ENCODE results near the gene SYNE2. TPM values are rescaled to one million over a fixed set of nuclear protein-coding genes. Genes with fewer than 3 reads are reported as not detected.
"Not testable (repeated sequence)": the region's sequence is repeated elsewhere in the genome, so short reads cannot be mapped to it uniquely, and the experiment has no call there.

SYNE2 gene
- total RNA-seq, 1 experiment from 2014 or later = 37.5 TPM

DNA sequence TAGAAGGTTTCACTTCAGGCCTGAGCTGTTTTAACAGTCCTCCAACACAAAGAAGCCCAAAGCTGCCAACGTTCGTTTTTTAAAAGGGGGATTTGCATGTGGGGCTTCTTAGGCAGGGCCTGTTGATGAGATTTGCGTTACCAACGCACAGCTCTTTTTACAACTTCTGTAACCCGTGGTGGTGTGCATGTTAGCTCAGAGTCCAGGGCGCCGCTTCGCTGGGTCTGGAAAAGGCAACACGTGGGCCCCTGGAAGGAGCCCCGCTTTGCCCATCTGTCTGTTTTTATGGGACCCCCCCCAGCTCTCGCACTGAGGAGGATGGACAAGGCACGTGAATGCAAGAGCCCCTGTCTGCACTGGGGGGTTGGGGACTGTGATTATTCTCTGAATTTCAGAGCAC, 357.4 kb downstream of the SYNE2 start:
- H3K27ac ChIP-seq (ENCODE audit: low read length) = no peak overlapping the region
- DNase-seq (ENCODE audit: low read depth, low spot score) = no peak
- H3K9me3 ChIP-seq (ENCODE audit: control insufficient read depth, insufficient read depth, low read depth, low read length) = no peaks in the 10 kb centered on the region
- H3K4me3 ChIP-seq (ENCODE audit: low read depth in 2 of 2, low read length in 2 of 2) = no peak overlapping the region
- no peaks in the 10 kb centered on the region for H3K27me3 ChIP-seq (ENCODE audit: control insufficient read depth, insufficient read depth, low read length)
- in situ Hi-C loops (cut with HindIII; ENCODE audit: low pct_unique_long_range_greater_than_20kb, low sequenced_read_pairs) = no loop called here
- intact Hi-C loops (cut with micrococcal nuclease; ENCODE audit: unreplicated experiment) = no loop called here
- ATAC-seq = no peak
- no TSS peak for BruUV-seq (replicated peaks)
- H3K36me3 ChIP-seq (ENCODE audit: control insufficient read depth, insufficient read depth, low read length) = no peaks in the 10 kb centered on the region
- POLR2A ChIA-PET = no interaction called here
- TF ChIP-seq, protein P1, sequence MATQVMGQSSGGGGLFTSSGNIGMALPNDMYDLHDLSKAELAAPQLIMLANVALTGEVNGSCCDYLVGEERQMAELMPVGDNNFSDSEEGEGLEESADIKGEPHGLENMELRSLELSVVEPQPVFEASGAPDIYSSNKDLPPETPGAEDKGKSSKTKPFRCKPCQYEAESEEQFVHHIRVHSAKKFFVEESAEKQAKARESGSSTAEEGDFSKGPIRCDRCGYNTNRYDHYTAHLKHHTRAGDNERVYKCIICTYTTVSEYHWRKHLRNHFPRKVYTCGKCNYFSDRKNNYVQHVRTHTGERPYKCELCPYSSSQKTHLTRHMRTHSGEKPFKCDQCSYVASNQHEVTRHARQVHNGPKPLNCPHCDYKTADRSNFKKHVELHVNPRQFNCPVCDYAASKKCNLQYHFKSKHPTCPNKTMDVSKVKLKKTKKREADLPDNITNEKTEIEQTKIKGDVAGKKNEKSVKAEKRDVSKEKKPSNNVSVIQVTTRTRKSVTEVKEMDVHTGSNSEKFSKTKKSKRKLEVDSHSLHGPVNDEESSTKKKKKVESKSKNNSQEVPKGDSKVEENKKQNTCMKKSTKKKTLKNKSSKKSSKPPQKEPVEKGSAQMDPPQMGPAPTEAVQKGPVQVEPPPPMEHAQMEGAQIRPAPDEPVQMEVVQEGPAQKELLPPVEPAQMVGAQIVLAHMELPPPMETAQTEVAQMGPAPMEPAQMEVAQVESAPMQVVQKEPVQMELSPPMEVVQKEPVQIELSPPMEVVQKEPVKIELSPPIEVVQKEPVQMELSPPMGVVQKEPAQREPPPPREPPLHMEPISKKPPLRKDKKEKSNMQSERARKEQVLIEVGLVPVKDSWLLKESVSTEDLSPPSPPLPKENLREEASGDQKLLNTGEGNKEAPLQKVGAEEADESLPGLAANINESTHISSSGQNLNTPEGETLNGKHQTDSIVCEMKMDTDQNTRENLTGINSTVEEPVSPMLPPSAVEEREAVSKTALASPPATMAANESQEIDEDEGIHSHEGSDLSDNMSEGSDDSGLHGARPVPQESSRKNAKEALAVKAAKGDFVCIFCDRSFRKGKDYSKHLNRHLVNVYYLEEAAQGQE (IDR thresholded peaks at IDR 0.05; ENCODE audit: insufficient read depth in 1 of 2, low read depth in 2 of 2, low read length in 1 of 2) = no peak
- TF ChIP-seq, protein P2, sequence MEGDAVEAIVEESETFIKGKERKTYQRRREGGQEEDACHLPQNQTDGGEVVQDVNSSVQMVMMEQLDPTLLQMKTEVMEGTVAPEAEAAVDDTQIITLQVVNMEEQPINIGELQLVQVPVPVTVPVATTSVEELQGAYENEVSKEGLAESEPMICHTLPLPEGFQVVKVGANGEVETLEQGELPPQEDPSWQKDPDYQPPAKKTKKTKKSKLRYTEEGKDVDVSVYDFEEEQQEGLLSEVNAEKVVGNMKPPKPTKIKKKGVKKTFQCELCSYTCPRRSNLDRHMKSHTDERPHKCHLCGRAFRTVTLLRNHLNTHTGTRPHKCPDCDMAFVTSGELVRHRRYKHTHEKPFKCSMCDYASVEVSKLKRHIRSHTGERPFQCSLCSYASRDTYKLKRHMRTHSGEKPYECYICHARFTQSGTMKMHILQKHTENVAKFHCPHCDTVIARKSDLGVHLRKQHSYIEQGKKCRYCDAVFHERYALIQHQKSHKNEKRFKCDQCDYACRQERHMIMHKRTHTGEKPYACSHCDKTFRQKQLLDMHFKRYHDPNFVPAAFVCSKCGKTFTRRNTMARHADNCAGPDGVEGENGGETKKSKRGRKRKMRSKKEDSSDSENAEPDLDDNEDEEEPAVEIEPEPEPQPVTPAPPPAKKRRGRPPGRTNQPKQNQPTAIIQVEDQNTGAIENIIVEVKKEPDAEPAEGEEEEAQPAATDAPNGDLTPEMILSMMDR (IDR thresholded peaks at IDR 0.05) = no peak
- no peak for TF ChIP-seq POLR2AphosphoS5 (IDR thresholded peaks at IDR 0.05; ENCODE audit: low read depth, low read length)
- no peak for TF ChIP-seq SIN3A (IDR thresholded peaks at IDR 0.05; ENCODE audit: borderline replicate concordance, insufficient read depth, low read depth, low read length)
- no peak for TF ChIP-seq TCF7L2 (IDR thresholded peaks at IDR 0.05; ENCODE audit: low read depth, low read length)
- CTCF ChIA-PET = no interaction called here
- no peaks in the 10 kb centered on the region for H3K4me1 ChIP-seq (ENCODE audit: control insufficient read depth, insufficient read depth, low read length)

DNA sequence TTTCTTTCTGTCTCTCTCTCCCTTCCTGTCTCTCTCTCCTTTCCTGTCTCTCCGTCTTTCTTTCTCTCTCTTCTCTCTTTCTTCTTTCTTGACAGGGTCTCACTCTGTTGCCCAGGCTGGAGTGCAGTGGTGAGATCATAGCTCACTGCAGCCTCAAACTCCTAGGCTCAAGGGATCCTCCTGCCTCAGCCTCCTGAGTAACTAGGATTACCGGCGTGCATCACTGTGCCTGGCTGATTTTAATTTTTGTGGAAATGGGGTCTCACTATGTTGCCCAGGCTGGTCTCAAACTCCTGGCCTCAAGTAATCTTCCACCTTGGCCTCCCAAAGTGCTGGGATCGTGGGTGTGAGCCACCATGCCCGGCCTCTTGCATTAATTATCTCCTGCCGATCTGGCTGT, 358.1 kb downstream of the SYNE2 start:
- ATAC-seq; H3K36me3 ChIP-seq (ENCODE audit: control insufficient read depth, insufficient read depth, low read length); CTCF ChIA-PET; BruUV-seq (replicated peaks); in situ Hi-C loops (cut with HindIII; ENCODE audit: low pct_unique_long_range_greater_than_20kb, low sequenced_read_pairs); H3K4me1 ChIP-seq (ENCODE audit: control insufficient read depth, insufficient read depth, low read length); POLR2A ChIA-PET; intact Hi-C loops (cut with micrococcal nuclease; ENCODE audit: unreplicated experiment); DNase-seq (ENCODE audit: low read depth, low spot score); H3K9me3 ChIP-seq (ENCODE audit: control insufficient read depth, insufficient read depth, low read depth, low read length); H3K27me3 ChIP-seq (ENCODE audit: control insufficient read depth, insufficient read depth, low read length); H3K27ac ChIP-seq (ENCODE audit: low read length); H3K4me3 ChIP-seq (ENCODE audit: low read depth in 2 of 2, low read length in 2 of 2): not testable (repeated sequence)

DNA sequence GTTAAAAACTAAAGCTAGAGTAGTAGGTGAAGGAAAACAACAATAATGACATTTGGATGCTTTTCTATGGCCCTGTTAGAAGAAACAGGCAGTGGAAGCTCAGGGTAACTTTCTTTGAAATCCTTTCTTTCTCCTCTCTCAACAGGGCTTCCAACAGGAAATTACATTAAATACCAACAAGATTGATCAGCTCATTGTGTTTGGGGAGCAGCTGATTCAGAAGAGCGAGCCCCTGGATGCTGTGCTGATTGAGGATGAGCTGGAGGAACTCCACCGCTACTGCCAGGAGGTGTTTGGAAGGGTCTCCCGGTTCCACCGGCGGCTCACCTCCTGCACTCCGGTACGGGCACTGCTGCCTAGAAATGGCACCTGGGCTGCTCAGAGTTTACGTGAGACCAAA, 359.9 kb downstream of the SYNE2 start:
- Histone ChIP-seq H3K9me3 (ENCODE audit: control insufficient read depth, insufficient read depth, low read depth, low read length) (no peaks in the 10 kb centered on the region), H3K4me1 (ENCODE audit: control insufficient read depth, insufficient read depth, low read length) (no peaks in the 10 kb centered on the region), H3K27ac (ENCODE audit: low read length) (no peak overlapping the region), H3K4me3 (ENCODE audit: low read depth in 2 of 2, low read length in 2 of 2) (no peak overlapping the region), H3K36me3 (ENCODE audit: control insufficient read depth, insufficient read depth, low read length) (no peaks in the 10 kb centered on the region; the same call in 1 of the 2 replicates), H3K27me3 (ENCODE audit: control insufficient read depth, insufficient read depth, low read length) (no peaks in the 10 kb centered on the region)
- in situ Hi-C loops (cut with HindIII; ENCODE audit: low pct_unique_long_range_greater_than_20kb, low sequenced_read_pairs) = no loop called here
- BruUV-seq (replicated peaks) = no TSS peak
- ChIA-PET POLR2A (no interaction called here), CTCF (no interaction called here)
- ATAC-seq (no peak), DNase-seq (ENCODE audit: low read depth, low spot score) (no peak)
- no peak for TF ChIP-seq POLR2AphosphoS5 (IDR thresholded peaks at IDR 0.05; ENCODE audit: low read depth, low read length)
- TF ChIP-seq, protein P2 (IDR thresholded peaks at IDR 0.05) = no peak
- no peak for TF ChIP-seq SIN3A (IDR thresholded peaks at IDR 0.05; ENCODE audit: borderline replicate concordance, insufficient read depth, low read depth, low read length)
- TF ChIP-seq, protein P1 (IDR thresholded peaks at IDR 0.05; ENCODE audit: insufficient read depth in 1 of 2, low read depth in 2 of 2, low read length in 1 of 2) = no peak
- TF ChIP-seq TCF7L2 (IDR thresholded peaks at IDR 0.05; ENCODE audit: low read depth, low read length) = no peak
- intact Hi-C loops (cut with micrococcal nuclease; ENCODE audit: unreplicated experiment) = no loop called here

Data from Panc1 (cell line).